H9 (cell line): ENCODE results near the gene DENND4B. TPM values are rescaled to one million over a fixed set of nuclear protein-coding genes. Genes with fewer than 3 reads are reported as not detected.

ENCODE experiments used
- DNase-seq: peaks from one replicate; pipeline ENCODE4 v3.0.0-alpha.2; 2017
- H2AFZ ChIP-seq: one replicate; pipeline ENCODE4 v1.6.1; 2013; ENCODE audit warnings: mild to moderate bottlenecking, low read length, control low read depth, moderate library complexity
- H2AK5ac ChIP-seq: 2 replicates; pipeline ENCODE4 v1.6.1; 2013; ENCODE audit warnings: low read length, control low read depth, mixed read lengths; ENCODE audit not compliant: insufficient read length
- H2BK120ac ChIP-seq: one replicate; pipeline ENCODE4 v1.6.1; 2013; ENCODE audit warnings: low read depth, mild to moderate bottlenecking, low read length, control low read depth, inconsistent platforms; ENCODE audit not compliant: poor library complexity, severe bottlenecking
- H2BK12ac ChIP-seq: 2 replicates; pipeline ENCODE4 v1.6.1; 2013; ENCODE audit warnings: low read length, control low read depth, mixed read lengths, low read depth; ENCODE audit not compliant: insufficient read length
- H2BK15ac ChIP-seq: 2 replicates; pipeline ENCODE4 v1.6.1; 2013; ENCODE audit warnings: low read depth, low read length, control low read depth
- H2BK20ac ChIP-seq: one replicate; pipeline ENCODE4 v1.6.1; 2013; ENCODE audit warnings: low read depth, mild to moderate bottlenecking, low read length, control low read depth, inconsistent platforms; ENCODE audit not compliant: poor library complexity, severe bottlenecking
- H2BK5ac ChIP-seq: 2 replicates; pipeline ENCODE4 v1.6.1; 2013; ENCODE audit warnings: low read length, control low read depth, mixed read lengths; ENCODE audit not compliant: insufficient read length
- H3K14ac ChIP-seq: 2 replicates; pipeline ENCODE4 v1.6.1; 2013; ENCODE audit warnings: low read length, control low read depth; ENCODE audit not compliant: insufficient read depth
- H3K18ac ChIP-seq: 2 replicates; pipeline ENCODE4 v1.6.1; 2013; ENCODE audit warnings: low read depth, mild to moderate bottlenecking, mixed read lengths, low read length, control low read depth; ENCODE audit not compliant: insufficient read length
- H3K23ac ChIP-seq: 2 replicates; pipeline ENCODE4 v1.6.1; 2013; ENCODE audit warnings: low read length, control low read depth, mixed read lengths, low read depth; ENCODE audit not compliant: insufficient read length
- H3K23me2 ChIP-seq: 2 replicates; pipeline ENCODE4 v1.6.1; 2013; ENCODE audit warnings: low read depth, mild to moderate bottlenecking, mixed read lengths, low read length, control low read depth; ENCODE audit not compliant: insufficient read length, poor library complexity, severe bottlenecking
- H3K27ac ChIP-seq: 2 replicates; pipeline ENCODE4 v1.5.1; 2013; ENCODE audit warnings: low read length, control low read depth, mixed read lengths, low read depth; ENCODE audit not compliant: insufficient read length
- H3K27me3 ChIP-seq: 2 replicates; pipeline ENCODE4 v1.6.1; 2013; ENCODE audit warnings: low read length, control low read depth, inconsistent platforms; ENCODE audit not compliant: insufficient read depth
- H3K4ac ChIP-seq: 2 replicates; pipeline ENCODE4 v1.6.1; 2013; ENCODE audit warnings: low read depth, mild to moderate bottlenecking, control low read depth, inconsistent platforms, low read length, moderate library complexity
- H3K4me1 ChIP-seq: 2 replicates; pipeline ENCODE4 v1.6.1; 2013; ENCODE audit warnings: low read length, control low read depth, inconsistent platforms; ENCODE audit not compliant: insufficient read depth
- H3K4me2 ChIP-seq: 2 replicates; pipeline ENCODE4 v1.6.1; 2013; ENCODE audit warnings: low read length, control low read depth, mixed read lengths; ENCODE audit not compliant: insufficient read length, insufficient read depth
- H3K56ac ChIP-seq: 2 replicates; pipeline ENCODE4 v1.6.1; 2013; ENCODE audit warnings: low read depth, mild to moderate bottlenecking, mixed read lengths, low read length, control low read depth; ENCODE audit not compliant: insufficient read length
- H3K79me1 ChIP-seq: 2 replicates; pipeline ENCODE4 v1.6.1; 2013; ENCODE audit warnings: low read depth, mild to moderate bottlenecking, moderate library complexity, low read length, control low read depth, inconsistent platforms; ENCODE audit not compliant: insufficient read depth, poor library complexity, severe bottlenecking
- H3K79me2 ChIP-seq: 2 replicates; pipeline ENCODE4 v1.6.1; 2013; ENCODE audit warnings: low read length, control low read depth, inconsistent platforms; ENCODE audit not compliant: insufficient read depth
- H3K9ac ChIP-seq: 2 replicates; pipeline ENCODE4 v1.6.1; 2013; ENCODE audit warnings: low read length, control low read depth, mixed read lengths; ENCODE audit not compliant: insufficient read length; ENCODE audit errors: extremely low read depth
- H3K9me3 ChIP-seq: one replicate; pipeline ENCODE4 v1.6.1; 2013; ENCODE audit warnings: low read depth, low read length, inconsistent platforms; ENCODE audit not compliant: control insufficient read depth
- H3T11ph ChIP-seq: one replicate; pipeline ENCODE4 v1.6.1; 2013; ENCODE audit warnings: mild to moderate bottlenecking, low read length, control low read depth, inconsistent platforms
- H4K20me1 ChIP-seq: one replicate; pipeline ENCODE4 v1.6.1; 2013; ENCODE audit not compliant: control insufficient read depth, insufficient read length, insufficient read depth
- H4K5ac ChIP-seq: 2 replicates; pipeline ENCODE4 v1.6.1; 2013; ENCODE audit warnings: low read depth, mild to moderate bottlenecking, mixed read lengths, low read length, control low read depth; ENCODE audit not compliant: insufficient read length
- H4K8ac ChIP-seq: replicated peaks from 2 replicates; pipeline ENCODE4 v1.6.1; 2013; ENCODE audit warnings: low read length, control low read depth, mixed read lengths, low read depth; ENCODE audit not compliant: insufficient read length
- H4K91ac ChIP-seq: 2 replicates; pipeline ENCODE4 v1.6.1; 2013; ENCODE audit warnings: low read depth, mild to moderate bottlenecking, moderate library complexity, mixed read lengths, low read length, control low read depth; ENCODE audit not compliant: insufficient read length
- H3K27ac Mint-ChIP-seq, 3 experiments: 2 replicates in 2 of 3; 3 replicates in 1 of 3; pipeline ENCODE4 v1.8.0; 2020 to 2021; ENCODE audit warnings: mixed read lengths in 3 of 3, mild to moderate bottlenecking in 1 of 3, moderate library complexity in 1 of 3
- H3K27me3 Mint-ChIP-seq: 2 replicates; pipeline ENCODE4 v1.8.0; 2021; ENCODE audit warnings: low read depth, mild to moderate bottlenecking, moderate library complexity, mixed read lengths
- H3K36me3 Mint-ChIP-seq, 3 experiments: 2 replicates in 2 of 3; 3 replicates in 1 of 3; pipeline ENCODE4 v1.8.0; 2020 to 2021; ENCODE audit warnings: low read depth in 3 of 3, mixed read lengths in 3 of 3; ENCODE audit not compliant: insufficient read depth in 1 of 3
- H3K4me1 Mint-ChIP-seq, 2 experiments: 2 replicates each; pipeline ENCODE4 v1.8.0; 2020; ENCODE audit warnings: mixed read lengths in 2 of 2
- H3K4me3 Mint-ChIP-seq, 2 experiments: 2 replicates in 1 of 2; 3 replicates in 1 of 2; pipeline ENCODE4 v1.8.0; 2020 to 2021; ENCODE audit warnings: mild to moderate bottlenecking in 2 of 2, mixed read lengths in 2 of 2, moderate library complexity in 1 of 2
- H3K9me3 Mint-ChIP-seq, 2 experiments: 2 replicates in 1 of 2; 3 replicates in 1 of 2; pipeline ENCODE4 v1.8.0; 2020; ENCODE audit warnings: mild to moderate bottlenecking in 2 of 2, mixed read lengths in 2 of 2, moderate library complexity in 1 of 2
- CTCF ChIP-seq: fragments of 200-600 bp; sonication (generic); conservative IDR thresholded peaks from 3 replicates; pipeline ENCODE4 v1.8.0; 2021; ENCODE audit warnings: antibody characterized with exemption, mild to moderate bottlenecking
- WGBS: extraction: QIAGEN DNeasy Blood & Tissue Kit; methylation state at CpG from one replicate; pipeline ENCODE4 v1.1.7; 2013; ENCODE audit warnings: missing lambda C conversion rate, low lambda C conversion rate, mixed read lengths; ENCODE audit not compliant: insufficient read length; ENCODE audit errors: extremely low coverage; 5-methylcytosine and 5-hydroxymethylcytosine counted together
- total RNA-seq: library from RNA; stranded (reverse); gene quantifications from 2 replicates; pipeline ENCODE4 v1.2.1, GENCODE V29; 2021

DENND4B gene
- total RNA-seq, 1 experiment from 2014 or later: 84.6 TPM

- H3K4ac ChIP-seq: no peak overlapping the region
- H3K79me2 ChIP-seq: no peaks in the 10 kb centered on the region
- no peak overlapping the region for H2BK15ac ChIP-seq
- TF ChIP-seq CTCF: no peak
- no peak overlapping the region for H2AK5ac ChIP-seq
- H3K9me3 ChIP-seq: no peaks in the 10 kb centered on the region
- H4K8ac ChIP-seq: no peak overlapping the region
- peaks cover 9% of the 10 kb centered on the region for H3K23me2 ChIP-seq
- peak overlapping the region; percentile 81 for H3K4me2 ChIP-seq
- peaks cover 0 to 4% of the 10 kb centered on the region in 2 experiments; a peak in 1 of 5 replicates for H3K9me3 Mint-ChIP-seq
- H3T11ph ChIP-seq: no peak overlapping the region
- peak overlapping the region in 1 of 3 experiments; percentile 72; a peak in 2 of 7 replicates for H3K27ac Mint-ChIP-seq
- no peak overlapping the region for H2BK12ac ChIP-seq
- no peak overlapping the region for H3K9ac ChIP-seq
- H4K20me1 ChIP-seq: no peaks in the 10 kb centered on the region
- DNase-seq: no peak
- no peak overlapping the region for H4K91ac ChIP-seq
- no peaks in the 10 kb centered on the region for H3K79me1 ChIP-seq
- no peak overlapping the region for H2BK20ac ChIP-seq
- peak overlapping the region; percentile 87 to 96 for H3K4me3 Mint-ChIP-seq
- H2AFZ ChIP-seq: no peak overlapping the region
- H3K27me3 ChIP-seq: no peaks in the 10 kb centered on the region
- H3K14ac ChIP-seq: no peak overlapping the region
- H3K56ac ChIP-seq: no peak overlapping the region
- no CpG with 5 or more reads among the region's 2 CpGs for WGBS
- H3K23ac ChIP-seq: no peak overlapping the region
- H3K18ac ChIP-seq: no peak overlapping the region
- H3K27me3 Mint-ChIP-seq: no peaks in the 10 kb centered on the region
- peaks cover 26 to 39% of the 10 kb centered on the region in 2 experiments for H3K4me1 Mint-ChIP-seq
- H3K36me3 Mint-ChIP-seq: peaks cover 12 to 31% (median 25%) of the 10 kb centered on the region in 3 experiments; a peak in 6 of 7 replicates
- H3K4me1 ChIP-seq: no peaks in the 10 kb centered on the region
- H3K27ac ChIP-seq: no peak overlapping the region
- H2BK5ac ChIP-seq: no peak overlapping the region
- H4K5ac ChIP-seq: no peak overlapping the region
- H2BK120ac ChIP-seq: no peak overlapping the region
These were observed 22.5 kb upstream of the DENND4B start for GRCh38 chr1:153968972-153969371.
